ENCODE results near the gene CTDSPL2. TPM values are rescaled to one million over a fixed set of nuclear protein-coding genes. Genes with fewer than 3 reads are reported as not detected.
"Not testable (repeated sequence)": the region's sequence is repeated elsewhere in the genome, so short reads cannot be mapped to it uniquely, and the experiment has no call there.

The CTDSPL2 gene
- polyA plus RNA-seq, 1 donor from 2014 or later = 39.9 TPM

DNA sequence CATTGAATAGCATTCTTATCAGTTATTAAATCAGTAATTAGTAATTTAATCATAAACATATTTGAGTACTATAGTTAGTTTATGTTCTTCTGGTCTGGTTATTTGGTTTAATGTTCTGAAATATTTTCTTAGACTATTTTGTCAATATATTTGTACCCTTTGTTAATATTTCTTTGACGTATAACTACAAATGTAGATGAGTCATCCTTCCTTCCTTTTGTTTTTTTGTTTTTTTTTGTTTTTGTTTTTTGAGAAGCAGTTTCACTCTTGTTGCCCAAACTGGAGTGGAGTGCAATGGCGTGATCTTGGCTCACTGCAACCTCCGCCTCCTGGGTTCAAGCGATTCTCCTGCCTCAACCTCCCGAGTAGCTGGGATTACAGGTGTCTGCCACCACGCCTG is 92.1 kb downstream of the CTDSPL2 start:
- Mint-ChIP-seq H3K27me3 (no peaks in the 10 kb centered on the region), H3K4me1 (no peaks in the 10 kb centered on the region), H3K27ac (no peak overlapping the region), H3K36me3 (peaks cover 7% of the 10 kb centered on the region), H3K4me3 (no peak overlapping the region), H3K9me3 (no peaks in the 10 kb centered on the region)

DNA sequence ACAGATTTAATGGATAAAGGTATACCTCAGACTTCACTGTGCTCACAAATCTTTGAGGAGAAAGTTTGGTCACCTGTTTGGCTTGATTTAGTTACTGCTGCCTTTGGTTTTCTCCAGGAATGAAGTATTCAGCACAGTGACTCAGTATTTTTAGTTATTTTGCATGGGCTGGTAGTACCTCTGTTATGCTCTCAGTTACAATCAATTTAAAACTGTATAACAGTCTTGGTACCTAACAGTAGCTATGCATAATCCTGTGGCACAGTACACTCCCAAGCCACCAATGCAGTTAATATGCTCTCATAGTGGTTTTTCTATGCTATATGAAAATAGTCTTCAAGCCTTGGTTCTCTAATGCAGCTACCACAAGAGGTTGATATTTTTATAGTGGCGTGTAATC is 97.6 kb downstream of the CTDSPL2 start:
- Mint-ChIP-seq H3K27me3 (no peaks in the 10 kb centered on the region), H3K36me3 (peaks cover 2% of the 10 kb centered on the region), H3K4me1 (peaks cover 2 to 5% (median 2%) of the 10 kb centered on the region in 3 donors), H3K4me3 (no peak overlapping the region), H3K9me3 (no peaks in the 10 kb centered on the region), H3K27ac (no peak overlapping the region)

DNA sequence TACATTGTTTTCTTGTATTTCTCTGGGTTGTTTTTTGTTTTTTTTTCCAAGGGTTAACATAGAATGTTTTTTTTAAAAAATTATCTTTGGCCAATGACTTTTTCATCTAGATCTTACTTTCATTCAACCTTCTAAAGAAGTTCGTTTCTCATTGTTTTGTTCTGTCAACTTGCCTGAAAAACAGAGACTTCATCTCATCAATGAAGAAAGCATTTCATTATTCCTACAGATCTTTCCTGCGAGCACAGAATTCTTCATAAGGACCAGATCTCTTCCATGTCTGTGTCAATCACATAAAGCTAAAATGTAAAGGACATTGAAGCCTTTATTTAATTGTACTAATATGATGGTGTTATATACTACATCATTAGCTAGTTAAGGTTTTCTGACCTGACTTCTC is 99.8 kb downstream of the CTDSPL2 start:
- peaks cover 2 to 6% (median 5%) of the 10 kb centered on the region in 3 donors for H3K4me1 Mint-ChIP-seq
- no peak overlapping the region for H3K4me3 Mint-ChIP-seq
- no peaks in the 10 kb centered on the region for H3K9me3 Mint-ChIP-seq
- peak overlapping the region in 1 of 3 donors; percentile 35 for H3K27ac Mint-ChIP-seq
- H3K27me3 Mint-ChIP-seq = no peaks in the 10 kb centered on the region
- peaks cover 2% of the 10 kb centered on the region for H3K36me3 Mint-ChIP-seq

DNA sequence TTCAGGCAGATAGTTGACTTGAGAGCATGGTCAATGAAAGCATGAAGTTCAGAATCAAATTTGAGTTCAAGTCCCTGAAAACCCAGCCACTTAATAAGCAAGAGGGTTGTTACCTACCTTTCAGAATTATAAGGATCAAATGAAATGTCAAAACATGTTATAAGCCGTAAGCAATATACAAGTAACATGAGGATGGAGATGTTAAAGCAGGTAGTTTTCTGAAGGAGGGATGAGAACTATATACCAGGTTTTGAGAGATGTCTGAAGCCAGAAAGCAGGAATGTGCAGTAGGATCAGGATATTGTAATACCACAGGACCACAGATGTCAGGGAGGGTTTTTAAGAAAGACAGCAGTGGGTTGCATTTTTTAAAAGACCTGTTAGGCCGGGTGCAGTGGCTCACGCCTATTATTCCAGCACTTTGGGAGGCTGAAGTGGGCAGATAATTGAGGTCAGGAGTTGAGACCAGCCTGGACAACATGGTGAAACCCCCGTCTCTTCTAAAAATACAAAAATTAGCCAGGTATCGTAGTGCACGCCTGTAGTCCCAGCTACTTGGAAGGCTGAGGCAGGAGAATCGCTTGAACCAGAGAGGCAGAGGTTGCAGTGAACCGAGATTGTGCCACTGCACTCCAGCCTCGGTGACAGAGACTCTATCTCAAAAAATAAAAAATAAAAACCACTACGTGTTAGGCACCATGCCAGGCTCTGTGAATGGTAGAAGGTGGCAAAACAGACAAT is 102.6 kb downstream of the CTDSPL2 start:
- Mint-ChIP-seq H3K27me3 (no peaks in the 10 kb centered on the region), H3K4me3 (peak overlapping the region in 1 of 4 donors; percentile 48), H3K4me1 (peaks cover 2 to 9% (median 6%) of the 10 kb centered on the region in 3 donors), H3K27ac (peak overlapping the region in 1 of 3 donors; percentile 41), H3K36me3 (peaks cover 2% of the 10 kb centered on the region), H3K9me3 (no peaks in the 10 kb centered on the region)

DNA sequence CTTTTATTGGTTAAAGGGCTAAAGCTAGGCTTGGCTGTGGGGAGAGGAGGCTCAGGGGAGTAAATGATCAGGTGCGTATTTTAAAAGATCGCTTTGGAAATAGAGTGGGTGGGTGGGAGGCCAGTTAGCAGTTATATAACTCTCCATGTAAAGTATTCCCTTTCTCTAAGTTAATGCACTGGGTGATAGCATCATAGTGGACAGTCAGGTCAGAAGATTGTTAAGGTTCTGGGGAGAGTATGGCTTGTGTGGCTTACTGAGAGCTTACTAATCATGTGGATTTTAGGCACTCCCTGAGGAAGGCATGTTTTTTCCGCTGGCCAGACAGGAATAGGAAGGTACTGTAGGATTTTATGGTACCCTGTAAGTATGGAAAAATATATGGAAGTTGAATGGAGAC is 103.2 kb downstream of the CTDSPL2 start:
- H3K4me3 Mint-ChIP-seq = peak overlapping the region in 1 of 4 donors; percentile 48
- H3K4me1 Mint-ChIP-seq = peaks cover 5 to 12% (median 6%) of the 10 kb centered on the region in 3 donors

DNA sequence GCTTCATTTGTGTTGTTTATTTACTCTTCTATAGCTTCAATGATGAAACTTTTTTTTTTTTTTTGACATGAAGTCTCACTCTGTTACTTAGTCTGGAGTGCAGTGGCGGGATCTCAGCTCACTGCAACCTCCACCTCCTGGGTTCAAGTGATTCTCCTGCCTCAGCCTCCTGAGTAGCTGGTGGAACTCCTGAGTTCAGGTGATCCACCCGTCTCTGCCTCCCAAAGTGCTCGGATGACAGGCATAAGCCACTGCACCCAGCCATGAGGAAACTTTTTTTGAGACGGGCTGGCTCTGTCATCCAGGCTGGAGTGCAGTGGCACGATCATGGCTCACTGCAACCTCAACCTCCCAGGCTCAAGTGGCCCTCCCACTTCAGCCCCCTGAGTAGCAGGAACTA is 104.8 kb downstream of the CTDSPL2 start:
- H3K36me3 Mint-ChIP-seq, H3K27me3 Mint-ChIP-seq, H3K4me3 Mint-ChIP-seq, H3K9me3 Mint-ChIP-seq: not testable (repeated sequence)
- Mint-ChIP-seq H3K27ac (peak overlapping the region in 2 of 3 donors; percentile 67 to 85), H3K4me1 (peaks cover 10 to 14% (median 12%) of the 10 kb centered on the region in 3 donors)

More for the DNA sequence above, 103.2 kb downstream of the CTDSPL2 start:
- Mint-ChIP-seq H3K36me3 (peaks cover 2% of the 10 kb centered on the region), H3K27ac (peak overlapping the region in 1 of 3 donors; percentile 41), H3K27me3 (no peaks in the 10 kb centered on the region), H3K9me3 (no peaks in the 10 kb centered on the region)

DNA sequence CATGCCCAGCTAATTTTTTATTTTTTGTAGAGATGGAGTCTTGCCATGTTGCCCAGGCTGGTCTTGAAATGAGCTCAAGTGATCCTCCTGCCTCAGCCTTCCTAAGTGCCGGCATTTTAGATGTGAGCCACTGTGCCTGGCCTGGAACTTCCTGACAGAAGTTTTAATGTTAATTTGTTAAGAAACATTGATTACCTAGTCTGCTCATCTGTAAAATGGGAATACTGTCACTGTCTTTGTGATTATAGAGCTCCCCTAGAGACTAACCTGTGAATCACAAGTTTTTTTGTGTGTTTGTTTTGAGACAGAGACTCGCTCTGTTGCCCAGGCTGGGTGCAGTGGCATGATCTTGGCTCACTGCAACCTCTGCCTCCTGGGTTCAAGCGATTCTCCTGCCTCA is 105.3 kb downstream of the CTDSPL2 start:
- Mint-ChIP-seq H3K27ac (peak overlapping the region in 2 of 3 donors; percentile 67 to 85), H3K36me3 (peaks cover 2% of the 10 kb centered on the region), H3K4me3 (peak overlapping the region in 1 of 4 donors; percentile 86), H3K9me3 (no peaks in the 10 kb centered on the region), H3K4me1 (peaks cover 10 to 14% (median 12%) of the 10 kb centered on the region in 3 donors), H3K27me3 (no peaks in the 10 kb centered on the region)

DNA sequence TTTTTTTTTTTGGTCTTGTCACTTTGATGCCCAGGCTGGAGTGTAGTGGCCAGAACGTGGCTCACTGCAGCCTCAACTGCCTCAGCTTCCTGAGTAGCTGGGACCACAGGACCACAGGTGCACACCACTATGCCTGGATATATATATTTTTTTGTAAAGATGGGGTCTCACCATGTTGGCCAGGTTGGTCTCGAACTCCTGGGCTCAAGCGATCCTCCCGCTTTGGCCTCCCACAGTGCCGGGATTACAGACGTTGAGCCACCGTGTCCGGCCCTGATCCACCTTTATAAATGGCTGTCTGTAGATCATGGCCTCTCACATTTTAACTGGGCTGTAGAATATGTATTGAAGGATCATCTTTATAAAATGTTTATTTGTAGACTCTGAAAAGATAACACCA is 107.7 kb downstream of the CTDSPL2 start:
- Mint-ChIP-seq H3K27me3 (no peaks in the 10 kb centered on the region), H3K27ac (peak overlapping the region; percentile 48 to 80 (median 73)), H3K4me1 (peaks cover 13 to 25% (median 18%) of the 10 kb centered on the region in 3 donors), H3K9me3 (no peaks in the 10 kb centered on the region), H3K4me3 (peak overlapping the region; percentile 66 to 81 (median 72)), H3K36me3 (no peaks in the 10 kb centered on the region)

DNA sequence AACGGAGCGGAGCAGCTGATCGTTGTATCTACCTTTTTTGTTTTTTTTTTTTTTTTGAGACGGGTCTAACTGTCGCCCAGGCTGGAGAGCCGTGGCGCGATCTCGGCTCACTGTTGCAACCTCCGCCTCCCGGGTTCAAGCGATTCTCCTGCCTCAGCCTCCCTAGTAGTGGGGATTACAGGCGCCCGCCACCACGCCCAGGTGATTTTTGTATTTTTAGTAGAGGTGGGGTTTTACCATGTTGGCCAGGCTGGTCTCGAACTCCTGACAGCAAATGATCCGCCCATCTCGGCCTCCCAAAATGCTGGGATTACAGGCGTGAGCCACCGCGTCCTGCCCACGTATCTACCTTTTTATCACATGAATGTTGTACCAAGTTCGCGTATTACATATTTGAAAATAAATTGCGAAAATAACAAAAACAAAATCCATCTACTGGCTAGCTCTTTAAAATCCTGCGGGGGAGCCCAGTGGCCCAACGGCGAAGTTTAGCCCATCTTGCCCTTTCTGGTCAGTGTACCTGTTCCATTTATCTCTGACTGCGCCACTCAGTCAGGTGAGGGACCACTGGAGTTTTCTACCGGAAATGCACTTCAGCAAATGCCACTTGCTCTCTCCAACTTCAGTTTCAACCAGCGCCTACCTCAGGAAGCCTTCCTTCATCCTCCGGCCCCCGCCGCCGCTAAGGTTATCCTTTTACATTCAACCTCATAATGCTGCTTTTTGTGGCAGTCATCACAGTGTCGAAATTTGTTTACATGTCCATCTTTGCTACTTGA is 108.3 kb downstream of the CTDSPL2 start:
- Mint-ChIP-seq H3K36me3 (no peaks in the 10 kb centered on the region), H3K27ac (peak overlapping the region; percentile 48 to 95 (median 80)), H3K4me3 (peak overlapping the region; percentile 67 to 99 (median 90)), H3K9me3 (no peaks in the 10 kb centered on the region), H3K27me3 (no peaks in the 10 kb centered on the region), H3K4me1 (peaks cover 14 to 29% (median 21%) of the 10 kb centered on the region in 3 donors)

DNA sequence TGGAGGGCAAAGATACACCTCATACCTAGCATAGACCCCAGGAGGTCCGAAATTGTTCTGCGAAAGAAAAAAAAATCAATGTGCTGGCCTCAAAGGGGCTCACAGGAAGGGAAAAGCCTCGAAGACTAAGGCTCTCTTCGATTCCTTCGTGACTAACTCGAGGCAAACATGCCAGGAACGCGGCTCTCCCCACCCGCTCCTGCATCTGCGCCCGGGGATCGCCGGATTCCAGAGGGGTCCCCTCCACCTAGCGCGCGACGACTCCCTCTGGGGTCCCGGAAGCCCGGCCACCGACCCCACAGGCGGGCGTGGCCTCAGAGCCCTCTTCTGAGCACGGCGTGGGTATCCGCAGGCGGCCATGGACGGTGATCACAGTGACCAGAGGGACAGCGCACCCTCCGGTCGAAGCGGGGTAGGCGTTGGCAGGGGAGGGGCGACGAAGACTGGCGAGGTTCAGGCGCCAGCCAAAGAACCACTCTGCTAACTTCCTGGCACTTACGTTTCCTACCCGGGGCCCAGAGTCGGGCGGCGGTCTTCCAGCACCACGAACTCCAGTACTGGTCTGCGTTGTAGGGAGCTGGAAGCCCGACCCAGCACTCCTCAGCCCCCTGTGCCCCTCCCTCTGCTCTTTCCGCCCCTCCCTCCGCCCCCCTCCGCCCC is 109.0 kb downstream of the CTDSPL2 start:
- Mint-ChIP-seq H3K4me3 (peak overlapping the region; percentile 67 to 99 (median 90)), H3K9me3 (no peaks in the 10 kb centered on the region), H3K27me3 (no peaks in the 10 kb centered on the region), H3K4me1 (peaks cover 21 to 29% (median 29%) of the 10 kb centered on the region in 3 donors), H3K27ac (peak overlapping the region; percentile 33 to 95 (median 80)), H3K36me3 (no peaks in the 10 kb centered on the region)

DNA sequence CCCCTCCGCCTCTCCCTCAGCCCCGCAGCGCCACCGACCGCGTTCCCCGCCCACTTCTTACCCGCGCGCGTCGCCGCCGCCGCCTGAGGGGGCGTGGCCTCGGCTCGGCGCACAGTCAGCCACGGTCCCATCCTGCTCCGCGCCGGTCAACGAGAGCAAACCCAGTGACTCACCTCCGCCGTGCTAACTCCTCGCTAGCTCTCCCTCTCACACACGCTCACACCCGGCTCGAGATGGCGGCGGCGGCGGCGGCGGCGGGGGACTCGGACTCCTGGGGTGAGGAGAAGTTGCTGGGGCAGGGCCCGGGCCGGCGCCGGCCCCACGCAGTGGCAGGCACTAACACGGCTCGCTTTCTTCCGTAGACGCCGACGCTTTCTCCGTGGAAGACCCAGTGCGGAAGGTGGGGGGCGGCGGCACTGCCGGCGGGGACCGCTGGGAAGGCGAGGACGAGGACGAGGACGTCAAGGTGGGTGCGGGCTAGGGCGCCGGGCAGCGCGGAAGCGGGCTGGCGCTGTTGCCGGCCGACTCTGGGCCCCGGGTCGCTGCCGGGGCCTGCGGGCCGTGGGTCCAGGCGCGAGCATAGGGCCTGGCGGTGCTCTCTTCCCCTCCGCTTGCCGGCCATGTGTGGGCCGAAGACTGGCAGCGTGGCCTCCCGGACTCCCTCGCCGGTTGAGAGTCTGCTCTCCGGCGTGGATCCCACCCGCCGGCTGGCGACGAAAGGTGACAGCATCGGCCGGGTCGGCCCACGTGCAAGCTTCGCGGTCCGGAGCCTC is 109.7 kb downstream of the CTDSPL2 start, which contains the start of gene EIF3J:
Gene EIF3J, plus strand, starts transcription at position 186 of the 773 bp plus-strand sequence. Its CDS starts 48 bp downstream, at position 234.
- no peaks in the 10 kb centered on the region for H3K27me3 Mint-ChIP-seq
- peak within 1 kb of the TSS; percentile 33 to 95 (median 80) for H3K27ac Mint-ChIP-seq
- H3K4me3 Mint-ChIP-seq = peak within 1 kb of the TSS; percentile 67 to 99 (median 90)
- peaks cover 28 to 34% (median 31%) of the 10 kb centered on the region in 3 donors for H3K4me1 Mint-ChIP-seq
- H3K9me3 Mint-ChIP-seq = no peaks in the 10 kb centered on the region
- peaks cover 2% of the 10 kb centered on the region for H3K36me3 Mint-ChIP-seq

DNA sequence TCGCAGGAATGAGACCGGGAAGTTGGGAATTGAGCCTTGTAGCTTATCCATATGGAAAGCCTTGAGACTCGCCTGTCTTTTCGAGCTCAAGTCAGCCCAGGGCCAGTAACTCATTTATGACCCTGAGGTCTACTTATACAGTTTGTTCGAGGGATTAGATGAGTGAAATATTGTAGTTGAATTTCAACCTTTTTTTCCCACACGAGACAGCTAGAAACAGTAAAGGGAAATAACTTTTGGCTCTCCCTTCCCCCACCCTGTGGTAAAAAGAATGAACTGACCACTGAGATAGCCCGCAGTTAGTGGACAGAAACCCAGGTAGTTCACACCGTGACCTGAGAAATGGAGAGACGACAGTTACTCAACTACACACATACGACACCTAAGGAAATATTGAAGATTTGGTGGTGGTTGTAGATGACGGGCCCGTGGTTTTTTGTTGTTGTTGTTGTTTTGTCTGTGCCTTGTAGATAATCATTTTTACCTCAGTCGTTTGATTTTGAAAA is 110.4 kb downstream of the CTDSPL2 start:
- Mint-ChIP-seq H3K27me3 (no peaks in the 10 kb centered on the region), H3K27ac (peak overlapping the region; percentile 33 to 95 (median 80)), H3K9me3 (no peaks in the 10 kb centered on the region), H3K36me3 (peaks cover 2% of the 10 kb centered on the region), H3K4me3 (peak overlapping the region; percentile 67 to 99 (median 90)), H3K4me1 (peaks cover 34 to 39% (median 35%) of the 10 kb centered on the region in 3 donors)

DNA sequence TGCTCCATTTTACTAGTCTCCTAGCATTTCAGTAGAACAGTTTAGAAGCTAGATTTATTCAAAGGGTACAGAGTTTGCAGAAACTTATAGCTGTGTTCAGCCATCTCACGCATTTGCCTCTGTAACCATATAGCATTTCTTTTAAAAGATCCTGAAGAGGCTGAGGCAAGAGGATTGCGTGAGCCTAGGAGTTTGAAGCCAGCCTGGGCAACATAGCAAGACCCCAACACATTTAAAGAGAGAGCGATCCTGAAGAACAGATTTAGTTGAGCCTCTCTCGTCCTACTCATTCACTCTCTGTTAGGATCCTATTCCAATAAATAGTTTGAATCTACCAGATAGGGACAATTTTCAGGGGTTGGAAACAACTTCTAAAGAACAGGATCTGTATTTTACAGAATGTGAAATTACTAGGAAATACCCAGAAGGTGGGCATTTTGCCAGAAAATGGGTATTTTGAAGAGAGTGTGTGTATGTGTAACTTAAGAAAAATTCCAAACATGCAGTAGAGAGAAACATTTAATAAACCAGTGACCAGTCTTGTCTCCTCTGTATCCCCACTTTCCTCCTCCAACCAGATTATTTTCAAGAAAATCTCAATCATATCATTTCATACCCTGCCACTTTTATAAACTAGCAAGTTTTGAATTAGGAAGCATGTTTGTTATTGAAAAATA is 114.0 kb downstream of the CTDSPL2 start:
- Mint-ChIP-seq H3K27me3 (no peaks in the 10 kb centered on the region), H3K36me3 (peaks cover 5% of the 10 kb centered on the region), H3K27ac (peak overlapping the region in 1 of 3 donors; percentile 56), H3K9me3 (no peaks in the 10 kb centered on the region), H3K4me3 (peak overlapping the region in 3 of 4 donors; percentile 4 to 35 (median 28)), H3K4me1 (peaks cover 39 to 44% (median 40%) of the 10 kb centered on the region in 3 donors)
